Mesothelial cell of epicardium (in vitro differentiated cells): ENCODE measurements around the gene AGAP2. TPM values are rescaled to one million over a fixed set of nuclear protein-coding genes. Genes with fewer than 3 reads are reported as not detected.

Source experiments
- DNase-seq, 2 experiments: peaks; one replicate each; pipeline ENCODE4 v3.0.0; 2021; ENCODE audit warnings: low spot score in 2 of 2; ENCODE audit not compliant: unreplicated experiment in 2 of 2
- H3K27ac Mint-ChIP-seq: 2 replicates; pipeline ENCODE4 v1.8.0; 2021; ENCODE audit warnings: mixed read lengths
- H3K27me3 Mint-ChIP-seq: 2 replicates; pipeline ENCODE4 v1.8.0; 2021; ENCODE audit warnings: low read depth, mixed read lengths
- H3K36me3 Mint-ChIP-seq: 2 replicates; pipeline ENCODE4 v1.8.0; 2021; ENCODE audit warnings: mixed read lengths
- H3K4me1 Mint-ChIP-seq: 2 replicates; pipeline ENCODE4 v1.8.0; 2021; ENCODE audit warnings: mixed read lengths
- H3K4me3 Mint-ChIP-seq: 2 replicates; pipeline ENCODE4 v1.8.0; 2021; ENCODE audit warnings: mild to moderate bottlenecking, moderate library complexity, mixed read lengths
- H3K9me3 Mint-ChIP-seq: 2 replicates; pipeline ENCODE4 v1.8.0; 2021; ENCODE audit warnings: mixed read lengths
- total RNA-seq: library from RNA; stranded (reverse); gene quantifications from 3 replicates; pipeline ENCODE4 v1.2.1, GENCODE V29; 2021
- TF ChIP-seq, protein P1 (sequence below): fragments of 200-600 bp; sonication (generic); IDR thresholded peaks from one replicate; pipeline ENCODE4 v1.5.0; 2021; ENCODE audit warnings: antibody characterized with exemption; ENCODE audit not compliant: unreplicated experiment

Gene AGAP2
- total RNA-seq, 1 donor from 2014 or later, result 2.8 TPM

DNA sequence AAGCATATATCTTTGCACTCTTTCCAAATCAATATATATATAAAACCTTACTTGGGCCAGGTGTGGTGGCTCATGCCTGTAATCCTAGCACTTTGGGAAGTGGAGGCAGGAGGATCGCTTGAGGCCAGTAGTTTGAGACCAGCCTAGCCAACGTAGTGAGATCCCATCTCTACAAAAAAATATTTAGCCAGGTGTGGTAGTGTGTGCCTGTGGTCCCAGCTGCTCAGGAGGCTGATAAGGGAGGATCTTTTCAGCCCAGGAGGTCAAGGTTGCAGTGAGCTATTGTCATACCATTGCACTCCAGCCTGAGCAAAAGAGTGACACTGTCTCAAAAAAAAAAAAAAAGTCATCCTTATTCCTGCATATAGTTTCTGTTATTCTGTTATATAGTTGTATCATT lies 30.2 kb downstream of the AGAP2 start:
- TF ChIP-seq, protein P1, sequence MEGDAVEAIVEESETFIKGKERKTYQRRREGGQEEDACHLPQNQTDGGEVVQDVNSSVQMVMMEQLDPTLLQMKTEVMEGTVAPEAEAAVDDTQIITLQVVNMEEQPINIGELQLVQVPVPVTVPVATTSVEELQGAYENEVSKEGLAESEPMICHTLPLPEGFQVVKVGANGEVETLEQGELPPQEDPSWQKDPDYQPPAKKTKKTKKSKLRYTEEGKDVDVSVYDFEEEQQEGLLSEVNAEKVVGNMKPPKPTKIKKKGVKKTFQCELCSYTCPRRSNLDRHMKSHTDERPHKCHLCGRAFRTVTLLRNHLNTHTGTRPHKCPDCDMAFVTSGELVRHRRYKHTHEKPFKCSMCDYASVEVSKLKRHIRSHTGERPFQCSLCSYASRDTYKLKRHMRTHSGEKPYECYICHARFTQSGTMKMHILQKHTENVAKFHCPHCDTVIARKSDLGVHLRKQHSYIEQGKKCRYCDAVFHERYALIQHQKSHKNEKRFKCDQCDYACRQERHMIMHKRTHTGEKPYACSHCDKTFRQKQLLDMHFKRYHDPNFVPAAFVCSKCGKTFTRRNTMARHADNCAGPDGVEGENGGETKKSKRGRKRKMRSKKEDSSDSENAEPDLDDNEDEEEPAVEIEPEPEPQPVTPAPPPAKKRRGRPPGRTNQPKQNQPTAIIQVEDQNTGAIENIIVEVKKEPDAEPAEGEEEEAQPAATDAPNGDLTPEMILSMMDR, result no peak
- DNase-seq, result no peak
- no peak overlapping the region for H3K4me3 Mint-ChIP-seq
- H3K36me3 Mint-ChIP-seq, result peaks cover 44% of the 10 kb centered on the region
- H3K9me3 Mint-ChIP-seq, result peaks cover 17% of the 10 kb centered on the region
- no peaks in the 10 kb centered on the region for H3K27me3 Mint-ChIP-seq
- no peaks in the 10 kb centered on the region for H3K4me1 Mint-ChIP-seq
- H3K27ac Mint-ChIP-seq, result no peak overlapping the region

DNA sequence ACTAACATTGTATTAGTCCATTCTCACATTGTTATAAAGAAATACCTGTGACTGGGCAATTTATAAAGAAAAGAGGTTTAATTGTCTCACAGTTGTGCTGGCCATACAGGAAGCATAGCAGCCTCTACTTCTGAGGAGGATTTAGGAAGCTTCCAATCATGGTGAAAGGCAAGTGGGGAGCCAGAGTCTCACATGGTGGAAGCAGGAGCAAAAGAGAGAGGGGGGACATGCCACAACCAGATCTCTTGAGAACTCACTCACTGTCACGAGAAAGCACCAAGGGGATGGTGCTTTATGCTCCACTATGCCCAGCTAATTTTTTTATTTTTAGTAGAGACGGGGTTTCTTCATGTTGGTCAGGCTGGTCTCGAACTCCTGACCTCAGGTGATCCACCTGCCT lies 31.3 kb downstream of the AGAP2 start:
- Mint-ChIP-seq H3K27ac (no peak overlapping the region), H3K9me3 (peaks cover 26% of the 10 kb centered on the region), H3K27me3 (no peaks in the 10 kb centered on the region), H3K36me3 (peaks cover 47% of the 10 kb centered on the region), H3K4me1 (no peaks in the 10 kb centered on the region), H3K4me3 (no peak overlapping the region)
- no peak for DNase-seq
- TF ChIP-seq, protein P1, result no peak

DNA sequence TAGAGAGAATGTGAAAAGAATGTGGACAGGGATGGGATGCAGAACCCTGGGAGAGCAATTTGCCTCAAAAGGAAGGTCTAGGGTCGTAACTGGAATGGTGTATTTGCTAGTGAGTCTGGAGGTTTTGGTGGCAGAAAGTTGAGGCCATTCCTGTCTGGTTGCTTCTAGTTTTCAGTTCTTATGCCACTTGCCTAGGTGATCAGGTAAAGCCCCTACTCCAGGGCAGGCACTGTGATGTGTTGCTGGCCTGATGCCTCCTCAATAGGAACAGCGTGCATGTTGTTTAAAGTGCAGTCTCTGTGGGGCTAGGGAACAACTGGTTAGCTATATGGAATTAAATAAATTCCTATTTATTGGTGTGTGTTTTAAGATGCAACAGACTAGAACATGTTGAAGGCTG lies 38.2 kb downstream of the AGAP2 start:
- Mint-ChIP-seq H3K4me1 (no peaks in the 10 kb centered on the region), H3K9me3 (peaks cover 18% of the 10 kb centered on the region), H3K27me3 (no peaks in the 10 kb centered on the region), H3K36me3 (peaks cover 61% of the 10 kb centered on the region), H3K27ac (no peak overlapping the region), H3K4me3 (no peak overlapping the region)
- TF ChIP-seq, protein P1, result no peak
- DNase-seq, result no peak

DNA sequence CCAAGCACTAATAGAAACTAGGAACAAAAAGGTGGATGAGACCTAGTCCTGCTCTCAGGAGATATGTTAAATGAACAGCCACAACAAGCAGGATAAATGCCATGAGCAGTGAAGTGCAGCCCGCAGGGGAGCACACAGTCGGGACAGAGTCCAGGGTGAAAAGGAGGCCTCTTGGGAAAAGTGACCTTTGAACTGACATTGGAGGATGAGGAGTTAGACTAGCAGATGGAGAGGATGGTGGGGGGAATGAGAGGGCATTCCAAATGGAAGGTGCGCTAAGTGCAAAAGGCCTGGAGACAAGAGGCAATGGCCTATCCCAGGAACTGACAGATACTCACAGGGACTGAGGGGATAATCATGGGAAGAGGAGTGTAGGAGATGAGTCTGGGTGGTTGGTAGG lies 40.1 kb downstream of the AGAP2 start:
- Mint-ChIP-seq H3K9me3 (peaks cover 9% of the 10 kb centered on the region), H3K36me3 (peaks cover 48% of the 10 kb centered on the region), H3K27ac (no peak overlapping the region), H3K4me3 (no peak overlapping the region), H3K27me3 (no peaks in the 10 kb centered on the region), H3K4me1 (no peaks in the 10 kb centered on the region)
- no peak for DNase-seq
- TF ChIP-seq, protein P1, result no peak

DNA sequence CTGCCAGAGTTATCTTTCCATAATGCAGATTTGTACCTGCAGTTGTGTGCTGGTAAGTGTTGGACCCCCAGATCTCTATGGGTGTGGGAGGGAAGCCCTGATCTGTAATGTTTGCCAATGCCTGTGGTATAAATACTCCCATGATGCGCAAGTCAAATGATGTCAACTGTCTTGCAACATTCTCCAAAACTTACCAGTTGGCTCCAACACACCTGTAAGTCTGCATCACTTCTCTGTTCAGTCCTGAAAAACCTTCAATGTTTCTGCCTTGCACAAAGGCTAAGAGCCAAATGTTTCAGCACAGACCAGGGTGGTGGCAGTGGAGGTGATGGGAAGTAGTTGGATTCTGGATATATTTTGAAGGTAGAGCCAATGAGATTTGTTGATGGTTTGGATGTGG lies 41.5 kb downstream of the AGAP2 start:
- no peak overlapping the region for H3K27ac Mint-ChIP-seq
- no peak overlapping the region for H3K4me3 Mint-ChIP-seq
- peaks cover 4% of the 10 kb centered on the region for H3K9me3 Mint-ChIP-seq
- H3K27me3 Mint-ChIP-seq, result no peaks in the 10 kb centered on the region
- TF ChIP-seq, protein P1, result no peak
- H3K36me3 Mint-ChIP-seq, result peaks cover 35% of the 10 kb centered on the region
- no peak for DNase-seq
- H3K4me1 Mint-ChIP-seq, result no peaks in the 10 kb centered on the region
